Natural killer cell (primary cell): ENCODE results near the gene CD7. TPM values are rescaled to one million over a fixed set of nuclear protein-coding genes. Genes with fewer than 3 reads are reported as not detected.

Experiments used
- ATAC-seq, 3 donors: fragments of 150-1000 bp in 2 of 3; fragments of 200-7000 bp in 1 of 3; cut with Tn5 transposase; 1 replicate in 1 of 3; 2 replicates in 2 of 3; pipeline ENCODE4 v1.10.0; 2021; ENCODE audit warnings: mild to moderate bottlenecking in 2 of 3, moderate library complexity in 2 of 3
- DNase-seq, 2 donors: peaks; one replicate each; pipeline versions ENCODE4 v3.0.0 to v3.0.0-alpha.2; 2013 to 2021; ENCODE audit warnings: mixed read lengths in 1 of 2
- H3K27ac ChIP-seq: one replicate; pipeline ENCODE4 v1.5.1; 2013; ENCODE audit warnings: mild to moderate bottlenecking, low read length
- H3K27me3 ChIP-seq: one replicate; pipeline ENCODE4 v1.6.1; 2013; ENCODE audit warnings: low read length; ENCODE audit not compliant: control insufficient read depth, insufficient read depth
- H3K36me3 ChIP-seq: one replicate; pipeline ENCODE4 v1.6.1; 2013; ENCODE audit warnings: low read length; ENCODE audit not compliant: control insufficient read depth, insufficient read depth
- H3K4me1 ChIP-seq: one replicate; pipeline ENCODE4 v1.6.1; 2013; ENCODE audit warnings: low read length; ENCODE audit not compliant: control insufficient read depth, insufficient read depth
- H3K4me3 ChIP-seq: one replicate; pipeline ENCODE4 v1.5.1; 2013; ENCODE audit warnings: low read length
- H3K9me3 ChIP-seq: one replicate; pipeline ENCODE4 v1.6.1; 2013; ENCODE audit warnings: low read length; ENCODE audit not compliant: control insufficient read depth, insufficient read depth
- H3K27ac Mint-ChIP-seq, 2 donors: one replicate each; pipeline ENCODE4 v1.8.0; 2022; ENCODE audit warnings: mild to moderate bottlenecking in 2 of 2, mixed read lengths in 2 of 2, moderate library complexity in 1 of 2
- H3K27me3 Mint-ChIP-seq, 2 donors: one replicate each; pipeline ENCODE4 v1.8.0; 2022; ENCODE audit warnings: low read depth in 2 of 2, mixed read lengths in 2 of 2
- H3K36me3 Mint-ChIP-seq: one replicate; pipeline ENCODE4 v1.8.0; 2022; ENCODE audit warnings: mixed read lengths
- H3K4me1 Mint-ChIP-seq, 2 donors: one replicate each; pipeline ENCODE4 v1.8.0; 2022; ENCODE audit warnings: mixed read lengths in 2 of 2
- H3K4me3 Mint-ChIP-seq: one replicate; pipeline ENCODE4 v1.8.0; 2022; ENCODE audit warnings: mild to moderate bottlenecking, moderate library complexity, mixed read lengths
- H3K9me3 Mint-ChIP-seq, 2 donors: one replicate each; pipeline ENCODE4 v1.8.0; 2022; ENCODE audit warnings: mixed read lengths in 2 of 2
- CTCF ChIP-seq: fragments of 200-600 bp; IDR thresholded peaks from one replicate; pipeline ENCODE4 v1.8.0; 2022; ENCODE audit warnings: antibody characterized with exemption
- WGBS: methylation state at CpG from one replicate; pipeline ENCODE4 v1.1.7; 2013; ENCODE audit warnings: missing lambda C conversion rate; ENCODE audit not compliant: insufficient coverage; 5-methylcytosine and 5-hydroxymethylcytosine counted together
- intact Hi-C: fragments of 100-400 bp; cut with micrococcal nuclease; formaldehyde crosslinking; loops from one replicate; pipeline ENCODE4 v1.14.2; 2022
- total RNA-seq, 4 donors: library from RNA; stranded (reverse); fragments of 120-200 nt in 1 of 4; gene quantifications; one replicate each; pipeline versions ENCODE4 v1.2.3 to v1.2.4, GENCODE V29; 2013 to 2022

The CD7 gene
- total RNA-seq, 3 donors from 2014 or later (not counting 1 experiment from before 2014, with no cell fraction given): 464 to 564 (median 522) TPM

- no peaks in the 10 kb centered on the region for H3K36me3 ChIP-seq
- no peak overlapping the region for H3K27ac ChIP-seq
- no peak overlapping the region for H3K4me3 ChIP-seq
- 82% methylated on average over 2 of the region's 2 CpGs for WGBS
- Mint-ChIP-seq H3K27me3 (peaks cover 6 to 11% of the 10 kb centered on the region in 2 donors), H3K4me3 (no peak overlapping the region), H3K27ac (no peak overlapping the region), H3K4me1 (peaks cover 0 to 10% of the 10 kb centered on the region in 2 donors), H3K9me3 (no peaks in the 10 kb centered on the region), H3K36me3 (no peaks in the 10 kb centered on the region)
- H3K9me3 ChIP-seq: no peaks in the 10 kb centered on the region
- no peak for ATAC-seq
- intact Hi-C loops: no loop called here
- no peak for DNase-seq
- TF ChIP-seq CTCF: no peak
- peaks cover 5% of the 10 kb centered on the region for H3K4me1 ChIP-seq
- H3K27me3 ChIP-seq: no peaks in the 10 kb centered on the region
Observed at GRCh38 chr17:82357394-82357793, 40.0 kb upstream of the CD7 start.

DNA sequence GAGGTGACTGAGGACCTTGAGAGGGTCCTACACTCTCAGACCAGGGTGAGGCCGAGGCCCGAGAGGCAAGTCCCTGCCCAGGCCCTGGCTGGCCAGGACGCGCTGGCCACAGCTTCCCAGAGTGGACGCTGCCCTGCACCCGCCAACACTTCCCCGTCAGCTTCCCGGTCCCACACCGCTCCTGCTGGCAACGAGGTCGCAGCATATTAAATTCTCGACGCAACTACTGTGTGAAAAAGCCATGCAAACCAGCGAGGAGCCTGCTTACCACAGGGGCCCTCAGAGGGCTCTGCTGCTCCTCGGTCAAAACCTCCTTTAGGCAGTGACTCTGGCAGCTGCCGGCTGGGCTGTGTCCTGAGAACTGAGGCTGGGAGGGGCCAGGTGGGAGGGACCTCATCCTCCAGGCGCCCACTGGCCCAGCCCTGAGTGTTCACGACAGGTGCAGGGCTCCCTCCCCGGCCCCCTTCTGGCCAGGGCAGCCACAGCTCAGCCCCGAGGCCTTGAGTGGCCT is 39.5 kb upstream of the CD7 start:
- DNase-seq: no peak
- Mint-ChIP-seq H3K27ac (no peak overlapping the region), H3K9me3 (no peaks in the 10 kb centered on the region), H3K4me1 (peaks cover 4 to 10% of the 10 kb centered on the region in 2 donors), H3K27me3 (peaks cover 6 to 11% of the 10 kb centered on the region in 2 donors), H3K4me3 (no peak overlapping the region), H3K36me3 (no peaks in the 10 kb centered on the region)
- H3K9me3 ChIP-seq: no peaks in the 10 kb centered on the region
- WGBS: 78% methylated on average over 20 of the region's 20 CpGs
- no peak for TF ChIP-seq CTCF
- peaks cover 8% of the 10 kb centered on the region for H3K4me1 ChIP-seq
- no peak for ATAC-seq
- H3K36me3 ChIP-seq: no peaks in the 10 kb centered on the region
- no peaks in the 10 kb centered on the region for H3K27me3 ChIP-seq
- H3K4me3 ChIP-seq: no peak overlapping the region
- intact Hi-C loops: no loop called here
- H3K27ac ChIP-seq: no peak overlapping the region

- no peaks in the 10 kb centered on the region for H3K27me3 ChIP-seq
- Mint-ChIP-seq H3K9me3 (no peaks in the 10 kb centered on the region), H3K4me3 (no peak overlapping the region), H3K27me3 (peaks cover 10 to 11% of the 10 kb centered on the region in 2 donors), H3K4me1 (peaks cover 10 to 14% of the 10 kb centered on the region in 2 donors), H3K36me3 (no peaks in the 10 kb centered on the region), H3K27ac (no peak overlapping the region)
- no peak overlapping the region for H3K27ac ChIP-seq
- no peak for TF ChIP-seq CTCF
- DNase-seq (no peak), ATAC-seq (no peak)
- peaks cover 18% of the 10 kb centered on the region for H3K4me1 ChIP-seq
- H3K9me3 ChIP-seq: no peaks in the 10 kb centered on the region
- no peaks in the 10 kb centered on the region for H3K36me3 ChIP-seq
- 87% methylated on average over 11 of the region's 11 CpGs for WGBS
- no peak overlapping the region for H3K4me3 ChIP-seq
- intact Hi-C loops: no loop called here
Observed at GRCh38 chr17:82355770-82356427, 38.5 kb upstream of the CD7 start.
